ENCODE results near the gene CGB3. TPM values are rescaled to one million over a fixed set of nuclear protein-coding genes. Genes with fewer than 3 reads are reported as not detected.
"Not testable (repeated sequence)": the region's sequence is repeated elsewhere in the genome, so short reads cannot be mapped to it uniquely, and the experiment has no call there.

CGB3 gene
- polyA plus RNA-seq, 1 donor (not counting 4 experiments of a cell fraction or from before 2014, with no cell fraction given) = not detected

- H3K9ac ChIP-seq (ENCODE audit: control insufficient read depth, extremely low read depth, insufficient read depth, low read length); H3K79me2 ChIP-seq (ENCODE audit: control insufficient read depth, insufficient read depth, low read length); dilution Hi-C loops (cut with MboI; ENCODE audit: extremely low pct_ligation_motif_present, low sequenced_read_pairs); H3K9me3 ChIP-seq (ENCODE audit: control insufficient read depth, low read depth, low read length); H3K27me3 ChIP-seq (ENCODE audit: control insufficient read depth, extremely low read depth, insufficient read depth, low read length); H3K4me1 ChIP-seq (ENCODE audit: control insufficient read depth, extremely low read depth, insufficient read depth, low read length); H3K36me3 ChIP-seq (ENCODE audit: control insufficient read depth in 2 of 2, extremely low read depth in 1 of 2, insufficient read depth in 2 of 2, low read length in 2 of 2); H3K4me3 ChIP-seq (ENCODE audit: control insufficient read depth in 2 of 3, extremely low read depth in 1 of 3, insufficient read depth in 2 of 3, low read depth in 1 of 3, low read length in 3 of 3); H3K9me1 ChIP-seq (ENCODE audit: control insufficient read depth, extremely low read depth, insufficient read depth, low read length); FAIRE-seq; H3K4me2 ChIP-seq (ENCODE audit: control insufficient read depth, extremely low read depth, insufficient read depth, low read depth, low read length); H4K20me1 ChIP-seq (ENCODE audit: control insufficient read depth, extremely low read depth, insufficient read depth, low read length); H3K27ac ChIP-seq (ENCODE audit: control insufficient read depth, insufficient read depth, low read length); H2AFZ ChIP-seq (ENCODE audit: control insufficient read depth, low read length); DNase-seq (ENCODE audit: low read depth, low spot score): not testable (repeated sequence)
- peak in 2 of 3 experiments; percentile 46 for TF ChIP-seq CTCF (optimal IDR thresholded peaks at IDR 0.05 in 1 of 3, IDR thresholded peaks at IDR 0.05 in 1 of 3, conservative IDR thresholded peaks at IDR 0.05 in 1 of 3; ENCODE audit: extremely low read depth in 1 of 3, insufficient read depth in 2 of 3, low read length in 3 of 3)
Measured at GRCh38 chr19:49031642-49032301, 7.6 kb upstream of the CGB3 start, which contains the start of gene CGB2. Gene CGB2, plus strand, starts transcription at chr19:49031890. Its CDS starts 206 bp downstream, at chr19:49032096.

GRCh38 chr19:49030323-49030722 is 6.2 kb upstream of the CGB3 start:
- H3K79me2 ChIP-seq (ENCODE audit: control insufficient read depth, insufficient read depth, low read length); H3K4me1 ChIP-seq (ENCODE audit: control insufficient read depth, extremely low read depth, insufficient read depth, low read length); H3K27ac ChIP-seq (ENCODE audit: control insufficient read depth, insufficient read depth, low read length); DNase-seq (ENCODE audit: low read depth, low spot score); H4K20me1 ChIP-seq (ENCODE audit: control insufficient read depth, extremely low read depth, insufficient read depth, low read length); FAIRE-seq; H3K27me3 ChIP-seq (ENCODE audit: control insufficient read depth, extremely low read depth, insufficient read depth, low read length); H3K36me3 ChIP-seq (ENCODE audit: control insufficient read depth in 2 of 2, extremely low read depth in 1 of 2, insufficient read depth in 2 of 2, low read length in 2 of 2); H3K9me3 ChIP-seq (ENCODE audit: control insufficient read depth, low read depth, low read length); dilution Hi-C loops (cut with MboI; ENCODE audit: extremely low pct_ligation_motif_present, low sequenced_read_pairs); H3K9me1 ChIP-seq (ENCODE audit: control insufficient read depth, extremely low read depth, insufficient read depth, low read length); H3K9ac ChIP-seq (ENCODE audit: control insufficient read depth, extremely low read depth, insufficient read depth, low read length); H2AFZ ChIP-seq (ENCODE audit: control insufficient read depth, low read length); H3K4me3 ChIP-seq (ENCODE audit: control insufficient read depth in 2 of 3, extremely low read depth in 1 of 3, insufficient read depth in 2 of 3, low read depth in 1 of 3, low read length in 3 of 3); H3K4me2 ChIP-seq (ENCODE audit: control insufficient read depth, extremely low read depth, insufficient read depth, low read depth, low read length): not testable (repeated sequence)

- H3K9ac ChIP-seq (ENCODE audit: control insufficient read depth, extremely low read depth, insufficient read depth, low read length); H3K79me2 ChIP-seq (ENCODE audit: control insufficient read depth, insufficient read depth, low read length); H2AFZ ChIP-seq (ENCODE audit: control insufficient read depth, low read length); H3K9me1 ChIP-seq (ENCODE audit: control insufficient read depth, extremely low read depth, insufficient read depth, low read length); H3K27ac ChIP-seq (ENCODE audit: control insufficient read depth, insufficient read depth, low read length); H3K9me3 ChIP-seq (ENCODE audit: control insufficient read depth, low read depth, low read length); H3K4me2 ChIP-seq (ENCODE audit: control insufficient read depth, extremely low read depth, insufficient read depth, low read depth, low read length); DNase-seq (ENCODE audit: low read depth, low spot score); dilution Hi-C loops (cut with MboI; ENCODE audit: extremely low pct_ligation_motif_present, low sequenced_read_pairs); H3K27me3 ChIP-seq (ENCODE audit: control insufficient read depth, extremely low read depth, insufficient read depth, low read length); FAIRE-seq; H3K4me3 ChIP-seq (ENCODE audit: control insufficient read depth in 2 of 3, extremely low read depth in 1 of 3, insufficient read depth in 2 of 3, low read depth in 1 of 3, low read length in 3 of 3); H3K36me3 ChIP-seq (ENCODE audit: control insufficient read depth in 2 of 2, extremely low read depth in 1 of 2, insufficient read depth in 2 of 2, low read length in 2 of 2); H3K4me1 ChIP-seq (ENCODE audit: control insufficient read depth, extremely low read depth, insufficient read depth, low read length); H4K20me1 ChIP-seq (ENCODE audit: control insufficient read depth, extremely low read depth, insufficient read depth, low read length): not testable (repeated sequence)
Measured at GRCh38 chr19:49029749-49030148, 5.6 kb upstream of the CGB3 start.

GRCh38 chr19:49028686-49029085 is 4.6 kb upstream of the CGB3 start:
- H2AFZ ChIP-seq (ENCODE audit: control insufficient read depth, low read length); H3K9ac ChIP-seq (ENCODE audit: control insufficient read depth, extremely low read depth, insufficient read depth, low read length); H3K9me3 ChIP-seq (ENCODE audit: control insufficient read depth, low read depth, low read length); H3K79me2 ChIP-seq (ENCODE audit: control insufficient read depth, insufficient read depth, low read length); H4K20me1 ChIP-seq (ENCODE audit: control insufficient read depth, extremely low read depth, insufficient read depth, low read length); H3K36me3 ChIP-seq (ENCODE audit: control insufficient read depth in 2 of 2, extremely low read depth in 1 of 2, insufficient read depth in 2 of 2, low read length in 2 of 2); H3K9me1 ChIP-seq (ENCODE audit: control insufficient read depth, extremely low read depth, insufficient read depth, low read length); DNase-seq (ENCODE audit: low read depth, low spot score); H3K4me2 ChIP-seq (ENCODE audit: control insufficient read depth, extremely low read depth, insufficient read depth, low read depth, low read length); H3K27ac ChIP-seq (ENCODE audit: control insufficient read depth, insufficient read depth, low read length); dilution Hi-C loops (cut with MboI; ENCODE audit: extremely low pct_ligation_motif_present, low sequenced_read_pairs); H3K4me3 ChIP-seq (ENCODE audit: control insufficient read depth in 2 of 3, extremely low read depth in 1 of 3, insufficient read depth in 2 of 3, low read depth in 1 of 3, low read length in 3 of 3); H3K4me1 ChIP-seq (ENCODE audit: control insufficient read depth, extremely low read depth, insufficient read depth, low read length); H3K27me3 ChIP-seq (ENCODE audit: control insufficient read depth, extremely low read depth, insufficient read depth, low read length); FAIRE-seq: not testable (repeated sequence)

Data from keratinocyte (primary cell).